HCEC 1CT (cell line): ENCODE data around the gene WASF3.

Experiments used
- DNase-seq: peaks from one replicate; pipeline ENCODE4 v3.0.0-alpha.2; 2017

WASF3 gene

GRCh38 chr13:26548205-26548765, 9.2 kb upstream of the WASF3 start:
- no peak for DNase-seq

- DNase-seq: no peak
Observed at GRCh38 chr13:26549713-26550112, 7.8 kb upstream of the WASF3 start.

- DNase-seq: no peak
Observed at GRCh38 chr13:26551255-26551860, 6.1 kb upstream of the WASF3 start.

- no peak for DNase-seq
Observed at GRCh38 chr13:26555413-26555812, 2.1 kb upstream of the WASF3 start.

- DNase-seq: no peak
Observed at GRCh38 chr13:26557051-26557392, 461 bp upstream of the WASF3 start.

GRCh38 chr13:26558074-26558805, 757 bp downstream of the WASF3 start:
- DNase-seq: peak; percentile 40

- DNase-seq: no peak
Observed at GRCh38 chr13:26558987-26559386, 1.5 kb downstream of the WASF3 start.

- DNase-seq: no peak
Observed at GRCh38 chr13:26560456-26560855, 3.0 kb downstream of the WASF3 start.

GRCh38 chr13:26561067-26561466, 3.6 kb downstream of the WASF3 start:
- DNase-seq: no peak

- DNase-seq: peak; percentile 57
Observed at GRCh38 chr13:26561651-26562511, 4.4 kb downstream of the WASF3 start.

DNA sequence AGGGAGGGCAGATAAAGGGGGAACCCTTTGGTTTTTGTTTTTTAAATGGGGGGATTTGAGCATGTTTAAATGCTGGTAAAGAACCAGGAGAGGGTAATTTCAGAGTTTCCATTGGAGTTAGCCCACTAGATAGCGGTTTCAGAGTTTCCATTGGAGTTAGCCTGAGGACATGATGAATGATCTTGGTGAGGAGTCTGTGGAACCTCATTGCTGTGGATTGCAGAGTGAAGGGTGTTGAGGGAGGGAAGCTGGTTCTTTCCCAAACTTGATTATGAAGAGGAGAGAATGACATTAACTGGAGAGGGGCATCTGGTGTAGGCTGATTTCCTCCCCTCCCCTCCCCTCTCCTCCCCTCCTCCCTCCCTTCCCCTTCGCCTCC, 5.0 kb downstream of the WASF3 start:
- DNase-seq: no peak

DNA sequence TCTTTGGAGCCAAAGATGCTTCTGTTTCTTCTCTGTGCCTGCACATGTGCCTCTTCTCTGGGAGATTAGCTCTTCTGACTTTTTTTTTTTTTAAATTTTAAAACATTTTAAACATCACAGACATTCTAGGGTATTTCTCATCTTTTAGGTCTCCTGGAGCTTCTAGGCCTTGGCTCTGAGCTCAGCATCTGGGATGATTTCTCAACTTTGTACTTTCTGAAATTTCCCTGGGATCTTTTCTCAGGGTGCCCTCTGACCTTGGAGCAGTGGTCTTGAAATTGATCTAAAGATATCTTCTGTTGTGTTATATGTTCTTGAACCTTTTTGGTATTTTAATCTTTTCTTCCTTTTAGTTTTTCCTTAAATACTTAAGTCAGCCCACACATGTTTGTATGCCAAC, 6.2 kb downstream of the WASF3 start:
- DNase-seq: peak; percentile 16

GRCh38 chr13:26568132-26568815, 10.8 kb downstream of the WASF3 start:
- no peak for DNase-seq

DNA sequence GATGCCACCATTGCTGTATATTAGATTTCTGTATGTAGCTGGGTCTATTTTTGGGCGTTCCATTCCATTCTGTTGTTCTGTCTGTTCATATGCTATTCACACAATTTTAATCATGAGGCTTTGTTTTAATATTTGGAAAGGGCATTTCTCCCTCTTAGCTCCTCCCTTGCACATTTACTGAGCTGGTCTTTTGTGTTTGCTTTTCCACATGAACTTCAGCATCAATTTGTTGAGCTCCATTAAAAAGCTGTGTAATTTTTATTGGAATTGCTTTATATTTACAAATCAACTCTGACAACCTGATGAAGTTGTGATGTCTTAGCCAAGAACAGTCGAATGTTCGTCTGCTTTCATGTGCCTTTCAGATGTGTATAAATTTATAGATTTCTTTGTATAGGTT, 14.0 kb downstream of the WASF3 start:
- no peak for DNase-seq

DNA sequence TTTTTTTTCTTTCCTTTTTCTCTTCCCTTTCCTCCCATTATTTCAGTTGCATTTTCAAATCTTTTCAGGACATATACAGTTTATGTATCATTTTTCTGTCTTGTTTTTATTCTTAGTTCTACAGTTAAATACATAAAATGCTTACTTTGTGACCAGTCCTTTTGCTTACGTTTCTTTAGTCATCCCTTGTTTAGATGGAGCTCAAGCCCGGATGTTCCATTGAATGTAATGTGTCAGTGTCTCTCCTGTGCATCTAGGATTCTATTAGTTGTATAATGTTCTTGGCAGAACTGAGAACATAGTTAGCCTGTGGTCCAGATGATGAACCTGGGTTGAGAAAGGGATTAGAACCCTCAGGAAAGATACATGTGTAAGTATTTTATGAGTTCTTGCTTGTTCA, 17.8 kb downstream of the WASF3 start:
- peak; percentile 61 for DNase-seq

DNA sequence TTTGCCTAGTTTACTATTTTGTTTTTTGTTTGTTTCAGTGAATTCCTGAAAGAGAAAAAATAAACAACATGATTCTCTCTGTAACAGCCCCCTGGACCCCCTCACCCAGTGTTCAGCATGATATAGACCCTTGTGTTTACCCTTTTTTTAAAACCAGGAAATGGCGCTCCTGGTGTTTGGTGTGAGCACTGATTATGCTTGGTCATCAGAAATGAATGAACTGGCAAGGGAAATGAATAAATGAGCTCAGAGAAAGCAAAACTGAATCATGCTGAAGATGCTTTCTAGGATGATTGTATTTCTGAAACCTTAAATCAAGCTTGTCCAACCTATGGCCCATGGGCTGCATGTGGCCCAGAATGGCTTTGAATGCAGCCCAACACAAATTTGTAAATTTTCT, 22.1 kb downstream of the WASF3 start:
- no peak for DNase-seq

DNA sequence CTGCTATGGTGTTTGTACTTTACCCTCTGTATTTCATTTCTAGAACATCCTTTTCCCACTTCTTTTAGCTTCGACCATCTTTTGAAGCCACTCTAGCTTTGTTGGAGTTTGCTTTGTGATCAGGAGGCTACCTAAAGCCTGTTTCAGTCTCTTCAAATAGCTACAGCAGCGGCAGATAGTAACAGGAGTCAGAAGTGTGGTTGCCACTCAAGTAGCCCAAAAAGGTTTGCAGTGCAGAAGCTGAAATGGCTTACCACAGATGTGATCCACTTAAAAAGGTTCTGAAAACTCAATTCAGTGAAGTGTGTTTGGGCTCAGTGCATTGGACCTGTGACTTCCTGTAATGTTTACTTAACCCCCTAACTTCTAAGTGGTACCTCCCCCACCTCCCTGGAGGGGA, 26.2 kb downstream of the WASF3 start:
- DNase-seq: no peak

- DNase-seq: peak; percentile 87
Observed at GRCh38 chr13:26584713-26585112, 27.2 kb downstream of the WASF3 start.

GRCh38 chr13:26585136-26585535, 27.7 kb downstream of the WASF3 start:
- DNase-seq: peak; percentile 45

GRCh38 chr13:26587251-26587650, 29.8 kb downstream of the WASF3 start:
- DNase-seq: no peak

DNA sequence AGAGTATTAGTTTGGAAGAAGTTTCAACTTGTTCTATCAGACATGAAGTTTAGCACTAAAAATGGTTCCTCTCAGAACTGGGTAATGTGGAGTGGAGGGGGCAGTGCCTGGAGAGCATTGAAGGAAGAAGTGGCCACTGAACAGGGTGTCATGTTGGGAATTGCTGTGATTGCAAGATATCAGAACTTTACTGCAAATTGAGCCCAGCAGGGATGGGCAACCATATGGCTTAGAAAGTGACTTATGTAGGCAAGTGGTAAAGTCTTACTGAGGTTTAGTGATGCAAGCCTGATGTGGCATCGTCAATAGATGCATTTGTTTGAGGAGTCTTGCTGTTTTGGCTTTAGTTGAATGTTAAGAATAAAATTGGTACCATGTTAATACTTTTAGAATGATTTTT, 31.7 kb downstream of the WASF3 start:
- no peak for DNase-seq

GRCh38 chr13:26589754-26590153, 32.3 kb downstream of the WASF3 start:
- DNase-seq: no peak

GRCh38 chr13:26590379-26590778, 32.9 kb downstream of the WASF3 start:
- no peak for DNase-seq
